ENCODE data around the gene PIP4K2C.
"Not testable (repeated sequence)": the region's sequence is repeated elsewhere in the genome, so short reads cannot be mapped to it uniquely, and the experiment has no call there.

PIP4K2C gene

DNA sequence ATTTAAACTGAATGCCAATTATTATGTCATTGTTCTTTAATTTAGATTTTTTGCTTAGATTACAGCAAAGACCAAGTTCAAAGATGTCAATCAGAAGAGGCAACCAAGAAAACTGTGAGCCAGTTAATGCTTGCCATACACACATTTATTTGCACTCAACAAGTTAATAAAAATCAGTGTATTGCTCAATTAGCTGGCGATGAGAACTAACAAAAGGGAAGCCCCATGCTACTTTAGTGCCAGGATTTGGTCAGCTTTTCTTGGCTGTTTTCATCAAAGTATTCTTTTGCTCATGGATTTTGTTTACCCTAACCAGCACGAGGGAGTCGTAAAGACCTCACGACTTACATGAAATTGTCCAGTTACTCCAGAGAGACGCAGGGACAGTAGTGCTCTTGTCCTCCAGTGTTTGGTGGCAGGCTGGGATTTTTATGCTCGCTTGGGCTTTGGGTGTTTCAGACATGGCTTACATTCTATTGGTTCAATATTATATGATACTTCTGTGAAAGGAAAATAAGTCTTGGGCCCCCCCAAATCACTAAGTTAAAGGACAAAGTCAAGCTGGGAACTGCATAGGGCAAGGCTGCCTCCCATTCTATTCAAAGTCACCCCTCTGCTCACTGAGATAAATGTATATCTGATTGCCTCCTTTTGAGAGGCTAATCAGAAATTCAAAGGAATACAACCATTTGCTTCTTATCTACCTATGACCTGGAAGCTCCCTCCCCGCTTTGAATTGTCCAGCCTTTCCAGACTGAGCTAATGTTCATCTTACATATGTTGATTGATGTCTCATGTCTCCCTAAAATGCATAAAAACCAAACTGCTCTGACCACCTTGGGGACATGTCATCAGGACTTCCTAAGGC lies 49.4 kb downstream of the PIP4K2C start:
- H3K4me3 ChIP-seq (ENCODE audit: low read depth, low read length): no peak overlapping the region

DNA sequence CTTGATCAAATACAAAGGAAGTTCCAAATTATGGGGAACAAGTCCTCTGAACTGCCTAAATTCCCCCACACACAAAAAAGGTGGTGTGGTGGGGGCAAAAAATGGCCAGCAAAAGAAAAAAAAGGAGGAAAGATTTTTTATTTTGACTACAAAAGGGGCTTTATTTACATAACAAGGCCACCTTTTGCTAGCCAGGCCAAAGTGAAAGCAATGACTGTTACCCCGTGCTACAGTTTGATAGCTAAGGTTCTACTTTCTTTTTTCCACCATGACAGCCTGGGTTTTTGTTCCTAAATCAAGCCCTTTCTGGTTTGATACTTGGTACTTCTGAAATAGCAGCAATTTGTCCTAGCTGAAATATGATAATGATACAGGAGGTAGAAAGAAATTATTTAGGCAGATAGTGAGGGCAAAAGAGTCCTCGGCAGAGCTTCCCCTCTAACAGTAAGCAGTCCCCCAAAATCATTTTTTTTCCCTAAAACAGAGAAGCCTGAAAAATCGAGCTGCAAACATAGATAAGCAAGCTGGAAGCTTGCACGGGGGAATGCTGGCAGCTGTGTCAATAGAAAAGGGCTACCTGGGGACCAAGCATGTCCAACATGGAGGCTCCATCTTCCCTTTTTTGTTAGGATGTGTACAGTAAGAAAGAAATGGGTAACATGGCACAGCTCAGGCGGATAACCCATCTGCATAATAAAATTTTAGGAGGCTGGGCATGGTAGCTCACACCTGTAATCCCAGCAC lies 50.9 kb downstream of the PIP4K2C start:
- TF ChIP-seq, protein P1, sequence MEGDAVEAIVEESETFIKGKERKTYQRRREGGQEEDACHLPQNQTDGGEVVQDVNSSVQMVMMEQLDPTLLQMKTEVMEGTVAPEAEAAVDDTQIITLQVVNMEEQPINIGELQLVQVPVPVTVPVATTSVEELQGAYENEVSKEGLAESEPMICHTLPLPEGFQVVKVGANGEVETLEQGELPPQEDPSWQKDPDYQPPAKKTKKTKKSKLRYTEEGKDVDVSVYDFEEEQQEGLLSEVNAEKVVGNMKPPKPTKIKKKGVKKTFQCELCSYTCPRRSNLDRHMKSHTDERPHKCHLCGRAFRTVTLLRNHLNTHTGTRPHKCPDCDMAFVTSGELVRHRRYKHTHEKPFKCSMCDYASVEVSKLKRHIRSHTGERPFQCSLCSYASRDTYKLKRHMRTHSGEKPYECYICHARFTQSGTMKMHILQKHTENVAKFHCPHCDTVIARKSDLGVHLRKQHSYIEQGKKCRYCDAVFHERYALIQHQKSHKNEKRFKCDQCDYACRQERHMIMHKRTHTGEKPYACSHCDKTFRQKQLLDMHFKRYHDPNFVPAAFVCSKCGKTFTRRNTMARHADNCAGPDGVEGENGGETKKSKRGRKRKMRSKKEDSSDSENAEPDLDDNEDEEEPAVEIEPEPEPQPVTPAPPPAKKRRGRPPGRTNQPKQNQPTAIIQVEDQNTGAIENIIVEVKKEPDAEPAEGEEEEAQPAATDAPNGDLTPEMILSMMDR (IDR thresholded peaks at IDR 0.05; ENCODE audit: borderline replicate concordance, insufficient read depth, low read depth, low read length): no peak
- no peak overlapping the region for H3K4me3 ChIP-seq (ENCODE audit: low read depth, low read length)

More for the DNA sequence above, 49.4 kb downstream of the PIP4K2C start:
- TF ChIP-seq, protein P1 (IDR thresholded peaks at IDR 0.05; ENCODE audit: borderline replicate concordance, insufficient read depth, low read depth, low read length): no peak

DNA sequence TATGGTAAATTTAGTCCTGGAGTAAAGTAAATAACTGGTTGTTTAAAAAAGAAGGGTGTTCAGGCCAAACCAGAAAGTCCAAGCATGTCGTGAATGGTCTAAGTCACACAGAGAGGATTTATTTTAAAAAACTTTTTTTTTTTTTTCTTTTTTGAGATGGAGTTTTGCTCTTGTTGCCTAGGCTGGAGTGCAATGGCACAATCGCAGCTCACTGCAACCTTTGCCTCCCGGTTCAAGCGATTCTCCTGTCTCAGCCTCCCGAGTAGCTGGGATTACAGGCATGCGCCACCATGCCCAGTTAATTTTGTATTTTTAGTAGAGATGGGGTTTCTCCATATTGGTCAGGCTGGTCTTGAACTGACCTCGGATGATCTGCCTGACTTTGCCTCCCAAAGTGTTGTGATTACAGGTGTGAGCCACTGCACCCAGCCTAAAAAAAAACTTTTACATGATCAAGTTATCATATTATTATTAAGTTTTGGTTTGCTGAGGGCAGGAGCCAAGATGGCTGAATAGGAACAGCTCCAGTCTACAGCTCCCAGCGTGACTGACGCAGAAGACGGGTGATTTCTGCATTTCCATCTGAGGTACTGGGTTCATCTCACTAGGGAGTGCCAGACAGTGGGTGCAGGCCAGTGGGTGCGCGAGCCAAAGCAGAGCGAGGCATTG lies 55.1 kb downstream of the PIP4K2C start:
- H3K4me3 ChIP-seq (ENCODE audit: low read depth, low read length): not testable (repeated sequence)

DNA sequence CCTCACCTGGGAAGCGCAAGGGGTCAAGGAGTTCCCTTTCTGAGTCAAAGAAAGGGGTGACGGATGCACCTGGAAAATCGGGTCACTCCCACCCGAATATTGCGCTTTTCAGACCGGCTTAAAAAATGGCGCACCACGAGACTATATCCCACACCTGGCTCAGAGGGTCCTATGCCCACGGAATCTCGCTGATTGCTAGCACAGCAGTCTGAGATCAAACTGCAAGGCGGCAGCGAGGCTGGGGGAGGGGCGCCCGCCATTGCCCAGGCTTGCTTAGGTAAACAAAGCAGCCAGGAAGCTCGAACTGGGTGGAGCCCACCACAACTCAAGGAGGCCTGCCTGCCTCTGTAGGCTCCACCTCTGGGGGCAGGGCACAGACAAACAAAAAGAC lies 55.7 kb downstream of the PIP4K2C start:
- H3K4me3 ChIP-seq (ENCODE audit: low read depth, low read length): not testable (repeated sequence)

All from GM12875 (cell line).